Activated B cell treated with CpG ODN at 0.5 μM for 24 hours (primary cell): ENCODE measurements around the gene IDI2. TPM values are rescaled to one million over a fixed set of nuclear protein-coding genes. Genes with fewer than 3 reads are reported as not detected.
A peak's percentile ranks its signal among the peaks of the same experiment; 100 is the strongest.

Experiments used
- ATAC-seq: fragments of 200-7000 bp; cut with Tn5 transposase; one replicate; pipeline ENCODE4 v1.10.0; 2021; ENCODE audit warnings: low read depth, mild to moderate bottlenecking, moderate library complexity
- CTCF ChIA-PET: fragments of 350-600 bp; sonication (Branson Sonifier 250); formaldehyde crosslinking; loops from one replicate; lab custom pipeline; 2021; ENCODE audit warnings: antibody characterized with exemption; lab: Charles Lee
- POLR2A ChIA-PET: fragments of 350-600 bp; sonication (Branson Sonifier 250); formaldehyde crosslinking; loops from one replicate; lab custom pipeline; 2021; ENCODE audit warnings: antibody characterized with exemption; lab: Charles Lee
- DNase-seq: peaks from one replicate; pipeline ENCODE4 v3.0.0; 2022
- H3K27ac Mint-ChIP-seq: one replicate; pipeline ENCODE4 v1.8.0; 2020; ENCODE audit warnings: mixed read lengths
- H3K27me3 Mint-ChIP-seq: one replicate; pipeline ENCODE4 v1.8.0; 2021; ENCODE audit warnings: mixed read lengths
- H3K36me3 Mint-ChIP-seq: one replicate; pipeline ENCODE4 v1.8.0; 2021; ENCODE audit warnings: low read depth, mixed read lengths
- H3K4me1 Mint-ChIP-seq: one replicate; pipeline ENCODE4 v1.8.0; 2021; ENCODE audit warnings: mixed read lengths
- H3K4me3 Mint-ChIP-seq: one replicate; pipeline ENCODE4 v1.8.0; 2020; ENCODE audit warnings: mild to moderate bottlenecking, mixed read lengths
- H3K9me3 Mint-ChIP-seq: one replicate; pipeline ENCODE4 v1.8.0; 2020; ENCODE audit warnings: mixed read lengths
- intact Hi-C: fragments of 100-400 bp; cut with micrococcal nuclease; formaldehyde crosslinking; loops from one replicate; pipeline ENCODE4 v1.15.1; 2024
- total RNA-seq: library from RNA; stranded (reverse); gene quantifications from 2 replicates; pipeline ENCODE4 v1.2.3, GENCODE V29; 2022
- TF ChIP-seq, protein P1 (sequence below): fragments of 200-600 bp; IDR thresholded peaks from one replicate; pipeline ENCODE4 v1.8.0; 2022; ENCODE audit warnings: antibody characterized with exemption, mild to moderate bottlenecking

Gene IDI2
- total RNA-seq, 1 donor from 2014 or later, result not detected

GRCh38 chr10:992467-992866 is 33.2 kb downstream of the IDI2 start:
- intact Hi-C loops, result no loop called here
- Mint-ChIP-seq H3K4me1 (peaks cover 39% of the 10 kb centered on the region), H3K4me3 (no peak overlapping the region), H3K27me3 (no peaks in the 10 kb centered on the region), H3K27ac (peak overlapping the region; percentile 63), H3K36me3 (peaks cover 70% of the 10 kb centered on the region), H3K9me3 (no peaks in the 10 kb centered on the region)
- POLR2A ChIA-PET, result interaction anchor here (1.3 to 1.9 kb wide), 3 partner anchors 57 to 63 kb away, joined by 4 read pairs; partner anchors contain the start of genes IDI1 and LARP4B
- CTCF ChIA-PET, result no interaction called here
- no peak for ATAC-seq
- TF ChIP-seq, protein P1, sequence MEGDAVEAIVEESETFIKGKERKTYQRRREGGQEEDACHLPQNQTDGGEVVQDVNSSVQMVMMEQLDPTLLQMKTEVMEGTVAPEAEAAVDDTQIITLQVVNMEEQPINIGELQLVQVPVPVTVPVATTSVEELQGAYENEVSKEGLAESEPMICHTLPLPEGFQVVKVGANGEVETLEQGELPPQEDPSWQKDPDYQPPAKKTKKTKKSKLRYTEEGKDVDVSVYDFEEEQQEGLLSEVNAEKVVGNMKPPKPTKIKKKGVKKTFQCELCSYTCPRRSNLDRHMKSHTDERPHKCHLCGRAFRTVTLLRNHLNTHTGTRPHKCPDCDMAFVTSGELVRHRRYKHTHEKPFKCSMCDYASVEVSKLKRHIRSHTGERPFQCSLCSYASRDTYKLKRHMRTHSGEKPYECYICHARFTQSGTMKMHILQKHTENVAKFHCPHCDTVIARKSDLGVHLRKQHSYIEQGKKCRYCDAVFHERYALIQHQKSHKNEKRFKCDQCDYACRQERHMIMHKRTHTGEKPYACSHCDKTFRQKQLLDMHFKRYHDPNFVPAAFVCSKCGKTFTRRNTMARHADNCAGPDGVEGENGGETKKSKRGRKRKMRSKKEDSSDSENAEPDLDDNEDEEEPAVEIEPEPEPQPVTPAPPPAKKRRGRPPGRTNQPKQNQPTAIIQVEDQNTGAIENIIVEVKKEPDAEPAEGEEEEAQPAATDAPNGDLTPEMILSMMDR, result no peak
- DNase-seq, result no peak

- no peaks in the 10 kb centered on the region for H3K27me3 Mint-ChIP-seq
- H3K4me1 Mint-ChIP-seq, result peaks cover 49% of the 10 kb centered on the region
- no peak for ATAC-seq
- H3K27ac Mint-ChIP-seq, result peak overlapping the region; percentile 12
- H3K36me3 Mint-ChIP-seq, result peaks cover 56% of the 10 kb centered on the region
- POLR2A ChIA-PET, result no interaction called here
- intact Hi-C loops, result no loop called here
- no peak for DNase-seq
- TF ChIP-seq, protein P1, result no peak
- peak overlapping the region; percentile 15 for H3K4me3 Mint-ChIP-seq
- no peaks in the 10 kb centered on the region for H3K9me3 Mint-ChIP-seq
- CTCF ChIA-PET, result no interaction called here
Observed at GRCh38 chr10:990808-991207, 34.9 kb downstream of the IDI2 start.

GRCh38 chr10:988667-989545 is 36.8 kb downstream of the IDI2 start:
- TF ChIP-seq, protein P1, result no peak
- ChIA-PET POLR2A (interaction anchor here (1.0 to 2.7 kb wide), 9 partner anchors 11 to 68 kb away, joined by 3 to 20 read pairs (median 4); partner anchors contain the start of genes IDI1, LARP4B and WDR37), CTCF (interaction anchor here (0.7 kb wide), 1 partner anchor 171 kb away, joined by 3 read pairs; no protein-coding TSS in a partner anchor)
- H3K27me3 Mint-ChIP-seq, result no peaks in the 10 kb centered on the region
- H3K36me3 Mint-ChIP-seq, result peaks cover 37% of the 10 kb centered on the region
- peaks cover 49% of the 10 kb centered on the region for H3K4me1 Mint-ChIP-seq
- H3K9me3 Mint-ChIP-seq, result no peaks in the 10 kb centered on the region
- ATAC-seq (peak; percentile 9), DNase-seq (no peak)
- peak overlapping the region; percentile 92 for H3K27ac Mint-ChIP-seq
- peak overlapping the region; percentile 92 for H3K4me3 Mint-ChIP-seq
- intact Hi-C loops, result loop anchor here (1.0 to 5.0 kb wide), 6 partner anchors 58 to 852 kb away; partner anchors contain the start of genes IDI1, LARP4B, WDR37 and ZMYND11

GRCh38 chr10:987870-988666 is 37.6 kb downstream of the IDI2 start, which contains the start of gene GTPBP4:
Gene GTPBP4 (plus strand): TSS chr10:988434. CDS start chr10:988480, 46 bp downstream.
- ChIA-PET CTCF (interaction anchor here (0.7 kb wide), 1 partner anchor 170 kb away, joined by 3 read pairs; no protein-coding TSS in a partner anchor), POLR2A (interaction anchor here (1.0 to 2.7 kb wide), 10 partner anchors 12 to 69 kb away, joined by 3 to 20 read pairs (median 4); partner anchors contain the start of genes IDI1, LARP4B and WDR37)
- Mint-ChIP-seq H3K27me3 (no peaks in the 10 kb centered on the region), H3K4me1 (peaks cover 49% of the 10 kb centered on the region), H3K9me3 (no peaks in the 10 kb centered on the region), H3K27ac (peak within 1 kb of the TSS; percentile 92), H3K4me3 (peak within 1 kb of the TSS; percentile 92), H3K36me3 (peaks cover 29% of the 10 kb centered on the region)
- peak; percentile 97 for ATAC-seq
- peak; percentile 88 for DNase-seq
- TF ChIP-seq, protein P1, result no peak
- intact Hi-C loops, result loop anchor here (1.0 to 5.0 kb wide), 6 partner anchors 57 to 851 kb away; partner anchors contain the start of genes IDI1, LARP4B, WDR37 and ZMYND11
